ENCODE measurements around the gene PNPLA3. TPM values are rescaled to one million over a fixed set of nuclear protein-coding genes. Genes with fewer than 3 reads are reported as not detected.

The PNPLA3 gene
- total RNA-seq, 2 experiments from 2014 or later = not detected

DNA sequence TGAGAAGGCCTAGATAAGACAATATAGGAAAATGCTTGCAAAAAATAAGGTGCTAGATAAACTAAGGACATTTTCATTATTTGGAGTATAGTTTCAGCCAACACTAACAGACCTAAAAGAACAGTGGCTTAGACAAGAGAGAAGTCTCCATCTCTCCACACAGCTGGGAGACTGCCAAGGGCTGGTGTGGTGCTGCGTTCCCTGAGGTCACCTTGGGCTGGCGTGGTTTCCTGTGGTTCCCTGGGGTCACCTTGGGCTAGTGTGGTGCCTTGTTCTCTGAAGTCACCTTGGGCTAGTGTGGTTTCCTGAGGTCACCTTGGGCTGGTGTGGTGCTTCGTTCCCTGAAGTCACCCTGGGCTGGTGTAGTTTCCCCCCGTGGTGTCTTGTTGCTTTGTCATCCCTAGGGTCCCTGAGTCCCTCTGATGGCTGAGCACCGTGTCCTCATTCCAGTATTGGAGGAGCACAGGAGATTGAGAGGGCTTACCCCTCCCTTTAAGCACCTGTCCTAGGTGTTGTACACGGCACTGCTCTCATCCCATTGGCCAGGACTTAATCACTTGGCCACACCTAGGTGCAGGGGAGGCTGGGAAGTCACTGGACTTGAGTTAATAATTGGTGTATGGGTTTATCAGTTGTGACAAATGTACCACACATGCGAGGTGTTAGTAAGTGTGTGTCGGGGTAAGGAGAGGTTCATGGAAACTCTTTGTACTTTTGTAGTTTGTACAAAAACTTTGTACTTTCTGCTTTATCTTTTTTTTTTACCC is 46.6 kb downstream of the PNPLA3 start:
- Histone ChIP-seq H3K79me2 (ENCODE audit: insufficient read depth, low read depth, low read length) (no peaks in the 10 kb centered on the region), H3K4me3 (ENCODE audit: low read depth, low read length, poor library complexity, severe bottlenecking) (no peak overlapping the region), H3K27ac (ENCODE audit: low read depth, low read length, poor library complexity, severe bottlenecking) (no peak overlapping the region), H2AFZ (ENCODE audit: low read length) (no peak overlapping the region), H3K36me3 (ENCODE audit: insufficient read depth, low read length) (peaks cover 90% of the 10 kb centered on the region), H3K9me3 (ENCODE audit: low read length) (no peaks in the 10 kb centered on the region), H4K20me1 (ENCODE audit: insufficient read depth, low read length) (no peaks in the 10 kb centered on the region), H3K4me1 (ENCODE audit: insufficient read depth, low read length, poor library complexity, severe bottlenecking) (no peaks in the 10 kb centered on the region), H3K4me2 (ENCODE audit: low read length) (no peak overlapping the region), H3K9me2 (ENCODE audit: insufficient read depth, low read length) (no peaks in the 10 kb centered on the region)
- no TSS peak for BruUV-seq (replicated peaks)
- CTCF ChIA-PET (ENCODE audit: unreplicated experiment) = no interaction called here
- no peak for DNase-seq (ENCODE audit: low spot score)
- intact Hi-C loops (cut with micrococcal nuclease; ENCODE audit: unreplicated experiment) = no loop called here
- TF ChIP-seq, protein P1, sequence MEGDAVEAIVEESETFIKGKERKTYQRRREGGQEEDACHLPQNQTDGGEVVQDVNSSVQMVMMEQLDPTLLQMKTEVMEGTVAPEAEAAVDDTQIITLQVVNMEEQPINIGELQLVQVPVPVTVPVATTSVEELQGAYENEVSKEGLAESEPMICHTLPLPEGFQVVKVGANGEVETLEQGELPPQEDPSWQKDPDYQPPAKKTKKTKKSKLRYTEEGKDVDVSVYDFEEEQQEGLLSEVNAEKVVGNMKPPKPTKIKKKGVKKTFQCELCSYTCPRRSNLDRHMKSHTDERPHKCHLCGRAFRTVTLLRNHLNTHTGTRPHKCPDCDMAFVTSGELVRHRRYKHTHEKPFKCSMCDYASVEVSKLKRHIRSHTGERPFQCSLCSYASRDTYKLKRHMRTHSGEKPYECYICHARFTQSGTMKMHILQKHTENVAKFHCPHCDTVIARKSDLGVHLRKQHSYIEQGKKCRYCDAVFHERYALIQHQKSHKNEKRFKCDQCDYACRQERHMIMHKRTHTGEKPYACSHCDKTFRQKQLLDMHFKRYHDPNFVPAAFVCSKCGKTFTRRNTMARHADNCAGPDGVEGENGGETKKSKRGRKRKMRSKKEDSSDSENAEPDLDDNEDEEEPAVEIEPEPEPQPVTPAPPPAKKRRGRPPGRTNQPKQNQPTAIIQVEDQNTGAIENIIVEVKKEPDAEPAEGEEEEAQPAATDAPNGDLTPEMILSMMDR (conservative IDR thresholded peaks at IDR 0.05; ENCODE audit: low read length) = no peak
- TF ChIP-seq EZH2phosphoT487 (IDR thresholded peaks at IDR 0.05; ENCODE audit: borderline replicate concordance, low read depth, low read length) = no peak
- POLR2A ChIA-PET = no interaction called here

- H3K4me1 ChIP-seq (ENCODE audit: insufficient read depth, low read length, poor library complexity, severe bottlenecking) = no peaks in the 10 kb centered on the region
- CTCF ChIA-PET (ENCODE audit: unreplicated experiment) = no interaction called here
- no peak for DNase-seq (ENCODE audit: low spot score)
- no peaks in the 10 kb centered on the region for H3K9me3 ChIP-seq (ENCODE audit: low read length)
- H3K36me3 ChIP-seq (ENCODE audit: insufficient read depth, low read length) = peaks cover 90% of the 10 kb centered on the region
- H4K20me1 ChIP-seq (ENCODE audit: insufficient read depth, low read length) = no peaks in the 10 kb centered on the region
- no peak overlapping the region for H3K27ac ChIP-seq (ENCODE audit: low read depth, low read length, poor library complexity, severe bottlenecking)
- H2AFZ ChIP-seq (ENCODE audit: low read length) = no peak overlapping the region
- no peaks in the 10 kb centered on the region for H3K79me2 ChIP-seq (ENCODE audit: insufficient read depth, low read depth, low read length)
- POLR2A ChIA-PET = no interaction called here
- H3K4me3 ChIP-seq (ENCODE audit: low read depth, low read length, poor library complexity, severe bottlenecking) = no peak overlapping the region
- H3K9me2 ChIP-seq (ENCODE audit: insufficient read depth, low read length) = no peaks in the 10 kb centered on the region
- no peak for TF ChIP-seq EZH2phosphoT487 (IDR thresholded peaks at IDR 0.05; ENCODE audit: borderline replicate concordance, low read depth, low read length)
- TF ChIP-seq, protein P1 (conservative IDR thresholded peaks at IDR 0.05; ENCODE audit: low read length) = no peak
- intact Hi-C loops (cut with micrococcal nuclease; ENCODE audit: unreplicated experiment) = no loop called here
- no peak overlapping the region for H3K4me2 ChIP-seq (ENCODE audit: low read length)
- no TSS peak for BruUV-seq (replicated peaks)
Observed at GRCh38 chr22:43971112-43971511, 47.5 kb downstream of the PNPLA3 start.

DNA sequence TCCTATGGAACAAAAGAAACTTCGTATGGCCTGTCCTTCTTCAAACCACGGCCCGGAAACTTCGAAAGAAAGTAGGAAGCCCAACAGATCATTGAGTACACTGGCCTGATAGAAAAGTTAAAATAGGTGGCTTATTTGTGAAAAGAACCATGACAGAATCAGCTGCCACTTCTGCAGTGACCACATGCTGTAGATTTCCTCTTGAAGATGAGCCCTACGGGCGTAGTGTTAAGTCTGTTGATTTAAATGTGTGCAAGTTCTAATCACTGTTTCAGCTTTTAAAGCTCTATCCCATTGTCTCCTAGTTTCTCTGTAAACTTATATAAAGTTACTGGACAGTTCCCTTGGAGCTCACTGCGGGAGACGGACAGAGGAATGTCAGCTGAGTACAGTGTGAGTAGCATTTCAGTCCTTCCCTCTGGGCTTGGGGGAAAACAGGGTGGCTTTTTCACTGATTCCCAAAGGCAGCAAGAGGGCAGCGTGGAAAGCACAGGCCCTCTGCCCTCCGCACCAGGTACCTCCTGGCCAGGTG is 49.4 kb downstream of the PNPLA3 start:
- Histone ChIP-seq H3K27ac (ENCODE audit: low read depth, low read length, poor library complexity, severe bottlenecking) (no peak overlapping the region), H3K36me3 (ENCODE audit: insufficient read depth, low read length) (peaks cover 91% of the 10 kb centered on the region), H4K20me1 (ENCODE audit: insufficient read depth, low read length) (no peaks in the 10 kb centered on the region), H3K4me2 (ENCODE audit: low read length) (no peak overlapping the region), H3K9me2 (ENCODE audit: insufficient read depth, low read length) (no peaks in the 10 kb centered on the region), H3K4me3 (ENCODE audit: low read depth, low read length, poor library complexity, severe bottlenecking) (no peak overlapping the region), H3K79me2 (ENCODE audit: insufficient read depth, low read depth, low read length) (no peaks in the 10 kb centered on the region), H3K9me3 (ENCODE audit: low read length) (no peaks in the 10 kb centered on the region), H2AFZ (ENCODE audit: low read length) (no peak overlapping the region), H3K4me1 (ENCODE audit: insufficient read depth, low read length, poor library complexity, severe bottlenecking) (no peaks in the 10 kb centered on the region)
- no TSS peak for BruUV-seq (replicated peaks)
- CTCF ChIA-PET (ENCODE audit: unreplicated experiment) = no interaction called here
- POLR2A ChIA-PET = no interaction called here
- TF ChIP-seq, protein P1 (conservative IDR thresholded peaks at IDR 0.05; ENCODE audit: low read length) = no peak
- TF ChIP-seq EZH2phosphoT487 (IDR thresholded peaks at IDR 0.05; ENCODE audit: borderline replicate concordance, low read depth, low read length) = no peak
- no peak for DNase-seq (ENCODE audit: low spot score)
- intact Hi-C loops (cut with micrococcal nuclease; ENCODE audit: unreplicated experiment) = no loop called here

Measured in OCI-LY7 (cell line).